Transverse colon (tissue), 3 donors: ENCODE data around the gene PRLR.

Source experiments
- CTCF ChIP-seq, 5 experiments: fragments of 200-600 bp in 3 of 5; fragments of 450-650 bp in 2 of 5; sonication (generic) in 3 of 5; IDR thresholded peaks; 1 replicate in 2 of 5; 2 replicates in 3 of 5; pipeline ENCODE4 v1.5.1; 2016 to 2017; ENCODE audit warnings: antibody characterized with exemption in 5 of 5, inconsistent platforms in 3 of 5, mild to moderate bottlenecking in 2 of 5, moderate library complexity in 1 of 5
- POLR2A ChIP-seq: fragments of 450-650 bp; IDR thresholded peaks from one replicate; pipeline ENCODE4 v1.6.1; 2016; ENCODE audit warnings: antibody characterized with exemption, mild to moderate bottlenecking, moderate library complexity

DNA sequence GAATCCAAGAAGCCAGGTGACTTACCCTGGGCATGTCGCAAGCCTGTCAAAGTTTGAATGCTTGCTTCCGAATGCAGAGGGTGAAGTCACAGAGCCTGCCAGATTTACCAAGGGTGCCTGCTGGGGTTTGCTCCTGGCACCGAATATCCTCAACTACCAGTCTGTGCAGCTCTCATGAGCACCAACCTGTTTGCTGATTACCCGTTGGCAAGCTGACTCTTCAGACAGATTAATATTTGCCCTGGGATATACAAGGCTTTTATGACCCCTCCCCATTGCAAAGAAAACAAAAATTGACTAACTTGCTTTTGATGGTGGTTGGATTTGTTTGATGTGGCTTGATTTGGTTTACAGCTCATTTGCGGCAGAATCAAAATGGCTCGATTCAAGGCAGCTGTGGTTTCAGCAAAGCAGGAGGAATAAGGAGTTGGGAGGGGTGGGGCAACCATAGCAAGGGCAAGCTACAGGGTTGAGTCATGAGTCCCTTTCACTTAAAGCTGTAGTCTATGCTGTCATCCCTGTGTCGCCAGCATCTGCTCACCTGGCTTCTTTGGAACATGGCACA is 100.3 kb downstream of the PRLR start:
- TF ChIP-seq CTCF (IDR thresholded peaks at IDR 0.05) (no peak), POLR2A (no peak)
